DMS 273 treated with DMSO at 0.1 percent for 48 hours (cell line): ENCODE data around the gene LSM7.
"Not testable (repeated sequence)": the region's sequence is repeated elsewhere in the genome, so short reads cannot be mapped to it uniquely, and the experiment has no call there.

Experiments
- DNase-seq: peaks from one replicate; lab custom pipeline; 2025; lab: John Stamatoyannopoulos, UW

LSM7 gene

DNA sequence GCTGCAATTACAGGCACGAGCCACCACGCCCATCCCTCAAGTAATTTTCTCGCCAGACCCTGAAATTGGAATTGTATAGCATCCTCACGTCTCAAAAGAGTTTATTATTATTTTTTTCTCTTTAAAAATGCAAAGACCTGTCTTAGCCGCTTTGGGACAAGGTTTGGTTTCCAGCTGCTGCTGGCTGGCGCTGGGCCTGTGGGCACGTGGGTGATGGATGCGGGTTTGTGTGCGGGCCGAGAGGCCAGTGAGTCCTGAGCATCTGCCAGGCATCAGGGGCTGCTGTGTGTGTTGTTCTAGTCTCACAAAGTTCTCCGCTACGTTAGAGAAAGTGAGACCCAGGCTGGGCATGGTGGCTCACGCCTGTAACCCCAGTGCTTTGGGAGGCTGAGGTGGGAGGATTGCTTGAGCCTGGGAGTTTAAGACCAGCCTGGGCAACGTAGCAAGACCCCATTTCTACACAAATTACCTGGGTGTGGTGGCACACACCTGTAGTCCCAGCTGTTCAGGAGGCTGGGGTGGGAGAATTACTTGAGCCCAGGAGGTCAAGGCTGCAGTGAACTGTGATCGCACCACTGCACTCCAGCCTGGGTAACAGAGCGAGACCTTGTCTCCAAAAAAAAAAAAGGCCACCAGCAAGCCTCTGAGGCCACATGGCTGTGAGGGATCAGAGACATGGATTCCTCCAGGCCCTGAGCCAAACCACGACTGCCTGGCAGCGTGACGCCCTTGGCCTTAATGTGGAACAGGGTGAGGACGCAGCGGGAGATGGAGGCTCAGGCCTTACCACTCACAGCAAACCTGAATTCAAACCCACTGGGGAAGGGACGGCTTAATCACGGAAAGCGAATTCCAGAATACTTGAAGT is 27.0 kb upstream of the LSM7 start:
- no peak for DNase-seq

DNA sequence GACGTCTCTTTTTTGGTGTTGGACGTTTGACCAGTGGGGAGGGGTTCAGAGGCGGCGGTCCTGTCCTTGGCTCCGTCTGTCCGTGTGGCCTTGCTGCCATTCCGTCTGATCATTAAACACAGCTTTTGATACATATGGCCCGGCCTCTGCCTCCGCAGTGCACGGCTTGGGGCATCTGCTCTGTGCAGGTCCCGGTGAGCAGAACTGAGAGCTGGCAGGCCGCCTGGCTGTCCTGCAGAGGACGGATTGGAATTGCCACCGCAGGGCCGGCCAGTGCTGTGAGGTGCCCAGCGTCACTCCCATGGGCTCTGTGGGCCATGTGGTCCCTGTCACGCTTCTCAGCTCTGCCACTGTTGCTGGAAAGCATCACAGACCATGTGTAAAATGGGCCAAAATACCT is 26.3 kb upstream of the LSM7 start:
- no peak for DNase-seq

DNA sequence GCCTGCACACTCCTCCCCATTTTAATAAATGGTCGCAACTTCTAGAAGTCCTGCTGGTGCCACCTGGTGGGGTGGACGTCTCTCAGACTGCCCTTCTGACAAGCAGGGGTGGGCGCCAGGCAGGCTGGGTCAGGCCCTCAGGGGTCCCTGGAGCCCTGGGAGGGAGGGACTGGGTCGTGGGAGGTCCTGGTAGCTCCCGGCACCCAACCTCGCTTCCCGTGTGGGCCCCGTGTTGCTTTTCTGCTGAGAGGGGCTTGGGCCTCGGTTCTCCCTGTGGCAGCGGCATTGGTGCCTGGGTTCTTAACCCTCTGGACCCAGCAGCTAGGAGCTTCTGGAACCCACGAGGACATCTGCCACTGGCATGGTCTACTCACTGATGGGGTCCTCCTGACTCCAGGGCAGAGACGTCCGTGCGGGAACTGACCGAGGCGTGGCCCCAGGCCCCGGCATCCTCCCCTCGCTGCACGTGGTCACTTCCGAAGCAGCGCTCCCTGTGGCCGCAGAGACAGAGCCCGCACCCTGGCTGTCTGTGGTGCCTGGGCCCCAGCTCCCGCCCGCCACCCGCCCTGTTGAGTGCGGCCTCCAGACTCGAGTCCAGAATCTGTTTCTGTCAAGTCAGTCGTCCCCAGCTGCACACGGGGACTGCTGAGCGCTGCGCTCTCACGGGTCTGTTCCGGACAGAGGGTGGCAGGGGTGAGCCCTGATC is 25.7 kb upstream of the LSM7 start:
- DNase-seq: no peak

GRCh38 chr19:2353159-2353886 is 24.9 kb upstream of the LSM7 start:
- no peak for DNase-seq

- no peak for DNase-seq
Measured at GRCh38 chr19:2352121-2352520, 23.7 kb upstream of the LSM7 start.

- DNase-seq: no peak
Measured at GRCh38 chr19:2351591-2351990, 23.2 kb upstream of the LSM7 start.

GRCh38 chr19:2350656-2351055 is 22.3 kb upstream of the LSM7 start:
- no peak for DNase-seq

- DNase-seq: not testable (repeated sequence)
Measured at GRCh38 chr19:2349818-2350217, 21.4 kb upstream of the LSM7 start.

- no peak for DNase-seq
Measured at GRCh38 chr19:2345794-2346663, 17.6 kb upstream of the LSM7 start.

GRCh38 chr19:2345076-2345475 is 16.7 kb upstream of the LSM7 start:
- no peak for DNase-seq

DNA sequence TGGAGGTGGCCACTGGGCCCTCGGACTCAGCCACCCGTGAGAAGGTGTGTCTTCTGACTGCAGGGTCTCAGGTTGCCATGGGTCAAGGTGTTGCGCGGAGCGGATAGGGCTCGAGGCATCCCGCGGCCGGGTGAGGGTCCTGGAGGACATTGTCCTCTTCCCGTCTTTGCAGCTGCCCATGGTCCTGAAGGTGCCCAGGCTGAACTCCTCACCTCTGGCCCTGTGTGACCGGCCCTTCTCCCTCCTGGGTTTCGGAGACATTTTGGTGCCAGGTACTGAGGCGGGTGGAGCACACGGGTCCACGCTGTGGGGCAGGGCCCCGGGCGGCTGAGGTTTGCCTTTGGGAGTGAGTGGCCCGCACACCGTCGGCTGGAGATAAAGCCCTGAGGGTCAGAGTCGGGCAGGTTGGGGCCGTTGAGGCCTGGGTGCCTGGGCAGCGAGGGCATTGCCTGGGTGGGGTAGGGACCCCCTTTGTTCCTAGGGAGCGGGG is 16.0 kb upstream of the LSM7 start:
- DNase-seq: no peak

- no peak for DNase-seq
Measured at GRCh38 chr19:2343289-2343982, 15.1 kb upstream of the LSM7 start.

DNA sequence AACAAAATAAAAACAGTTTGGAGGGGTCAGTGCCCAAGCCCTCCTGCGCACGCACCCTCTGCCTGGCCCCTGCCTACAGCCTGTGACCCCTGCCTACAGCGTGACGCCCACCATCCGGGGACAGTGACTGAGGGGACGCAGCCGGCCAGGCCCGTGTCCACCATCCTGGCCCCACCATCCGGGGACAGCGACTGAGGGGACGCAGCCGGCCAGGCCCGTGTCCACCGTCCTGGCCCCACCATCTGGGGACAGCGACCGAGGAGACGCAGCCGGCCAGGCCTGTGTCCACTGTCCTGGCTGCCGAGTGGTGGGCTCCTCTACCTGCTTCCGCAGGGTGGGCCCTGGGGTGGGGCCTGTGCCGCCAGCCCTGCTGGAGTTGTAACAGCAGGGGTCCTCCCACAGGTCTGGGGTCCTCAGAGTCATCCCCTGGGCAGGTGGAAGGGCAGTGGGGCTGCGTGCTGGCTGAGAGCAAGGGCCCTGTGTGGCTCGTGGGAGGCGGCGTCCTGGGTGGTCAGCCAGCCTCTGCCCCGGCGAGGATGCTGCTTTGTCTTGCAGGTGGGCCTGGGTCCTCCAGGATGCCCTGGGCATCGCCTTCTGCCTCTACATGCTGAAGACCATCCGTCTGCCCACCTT is 14.4 kb upstream of the LSM7 start:
- no peak for DNase-seq

DNA sequence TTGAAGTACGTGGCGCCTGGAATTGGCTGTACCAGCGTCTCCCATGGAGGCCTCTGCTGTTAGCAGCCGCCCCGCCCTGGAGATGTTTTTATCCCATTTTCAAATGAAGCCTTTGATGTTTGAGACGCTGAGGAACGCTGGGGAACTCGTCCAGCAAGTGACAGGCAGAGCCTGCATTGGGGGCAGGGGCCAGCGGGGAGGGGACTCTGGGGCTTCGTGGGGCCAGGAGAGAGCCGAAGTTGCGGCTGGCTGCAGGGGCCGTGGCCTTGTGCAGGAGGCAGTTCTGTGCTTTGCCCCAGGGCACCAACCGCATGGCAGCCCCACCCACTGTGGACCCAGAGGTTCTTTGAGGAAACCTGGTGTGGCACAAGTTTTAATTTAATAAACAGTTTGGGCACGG is 13.6 kb upstream of the LSM7 start:
- DNase-seq: no peak

DNA sequence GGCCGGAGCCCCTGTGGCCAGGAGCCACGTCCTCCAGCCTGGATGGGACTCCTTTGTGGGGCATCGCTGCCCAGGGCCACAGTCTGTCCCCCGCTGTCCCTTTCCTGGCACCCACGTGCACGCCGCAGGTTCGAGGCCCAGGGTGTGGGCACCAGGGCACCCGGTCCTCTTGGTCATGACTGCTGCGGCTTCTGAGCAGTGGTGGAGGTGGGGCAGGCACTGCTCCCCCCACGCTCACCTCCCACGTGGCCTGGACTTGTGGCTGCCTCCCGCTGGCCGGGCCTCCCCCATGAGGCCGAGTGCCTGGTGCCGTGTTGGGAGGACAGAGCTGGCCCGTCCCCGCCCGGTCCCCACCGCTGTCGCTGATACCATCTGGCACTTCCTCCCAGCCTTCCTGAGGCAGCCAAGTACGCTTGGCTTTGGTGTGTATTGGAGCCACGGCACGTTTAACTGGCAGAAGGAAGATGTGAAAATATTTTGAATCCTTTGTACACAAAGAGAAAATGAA is 12.9 kb upstream of the LSM7 start:
- no peak for DNase-seq

- DNase-seq: no peak
Measured at GRCh38 chr19:2340496-2341243, 12.3 kb upstream of the LSM7 start.

DNA sequence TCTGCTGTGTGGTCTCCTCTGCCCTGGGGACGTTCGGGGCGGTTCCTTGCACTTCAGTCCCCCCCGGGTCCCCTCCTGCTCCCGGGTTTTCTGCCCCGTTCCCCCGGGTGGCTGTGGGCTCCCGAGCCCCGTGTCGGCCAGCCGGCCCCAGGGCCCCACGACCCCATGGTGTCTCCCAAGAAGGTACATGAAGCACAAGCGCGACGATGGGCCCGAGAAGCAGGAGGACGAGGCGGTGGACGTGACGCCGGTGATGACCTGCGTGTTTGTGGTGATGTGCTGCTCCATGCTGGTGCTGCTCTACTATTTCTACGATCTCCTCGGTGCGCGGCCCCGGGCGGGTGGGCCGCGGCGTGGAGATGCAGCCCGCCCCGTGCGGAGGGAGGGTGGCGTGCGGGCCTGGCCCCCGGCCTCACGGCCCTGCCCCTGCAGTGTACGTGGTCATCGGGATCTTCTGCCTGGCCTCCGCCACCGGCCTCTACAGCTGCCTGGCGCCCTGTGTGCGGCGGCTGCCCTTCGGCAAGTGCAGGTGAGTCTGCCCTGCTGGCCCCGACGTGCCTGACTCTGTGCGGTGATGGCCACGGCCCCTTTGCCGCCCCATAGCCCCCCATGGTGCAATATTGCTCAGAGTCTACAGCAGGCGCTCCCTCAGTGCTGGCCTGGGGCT is 11.4 kb upstream of the LSM7 start:
- DNase-seq: no peak

DNA sequence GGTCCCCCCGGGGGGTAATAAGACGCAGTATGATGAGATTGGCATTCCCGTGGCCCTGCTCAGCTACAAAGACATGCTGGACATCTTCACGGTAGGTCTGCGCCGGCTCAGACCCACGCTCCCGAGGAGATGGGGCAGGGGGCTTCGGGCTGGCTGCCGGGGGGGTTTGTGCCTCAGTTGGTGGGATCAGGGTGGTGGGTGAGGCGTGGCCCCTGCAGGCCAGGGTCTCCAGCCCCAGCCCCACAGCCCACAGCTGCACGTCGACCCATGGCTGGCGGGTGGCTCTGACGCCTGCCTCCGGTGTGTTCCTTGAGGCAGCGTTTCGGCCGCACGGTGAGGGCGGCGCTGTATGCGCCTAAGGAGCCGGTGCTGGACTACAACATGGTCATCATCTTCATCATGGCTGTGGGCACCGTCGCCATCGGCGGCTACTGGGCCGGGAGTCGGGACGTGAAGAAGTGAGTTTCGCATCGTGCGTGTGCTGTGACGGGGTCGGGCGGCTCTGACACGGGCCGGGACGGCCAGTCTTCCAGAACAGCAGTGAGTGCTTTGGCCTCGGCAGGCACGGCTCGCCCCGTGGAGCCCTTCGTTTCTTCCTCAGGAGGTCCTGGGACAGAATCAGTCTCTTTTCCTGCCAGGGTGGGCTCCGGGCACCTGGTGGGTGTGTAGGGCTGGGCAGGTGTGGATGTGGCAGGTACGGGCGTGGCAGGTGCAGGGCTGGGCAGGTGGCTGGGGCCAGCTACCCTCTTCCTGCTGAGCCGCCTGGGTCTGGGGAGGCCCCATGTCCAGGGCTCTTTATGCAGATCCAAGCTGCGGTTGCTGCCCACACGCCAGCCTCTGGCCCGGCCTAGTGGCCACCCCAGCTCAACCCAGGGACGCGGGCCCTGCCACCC is 10.6 kb upstream of the LSM7 start:
- no peak for DNase-seq
